ENCODE data around the gene MLPH. TPM values are rescaled to one million over a fixed set of nuclear protein-coding genes. Genes with fewer than 3 reads are reported as not detected.

MLPH gene
- total RNA-seq, 1 donor from 2014 or later: 394 TPM

DNA sequence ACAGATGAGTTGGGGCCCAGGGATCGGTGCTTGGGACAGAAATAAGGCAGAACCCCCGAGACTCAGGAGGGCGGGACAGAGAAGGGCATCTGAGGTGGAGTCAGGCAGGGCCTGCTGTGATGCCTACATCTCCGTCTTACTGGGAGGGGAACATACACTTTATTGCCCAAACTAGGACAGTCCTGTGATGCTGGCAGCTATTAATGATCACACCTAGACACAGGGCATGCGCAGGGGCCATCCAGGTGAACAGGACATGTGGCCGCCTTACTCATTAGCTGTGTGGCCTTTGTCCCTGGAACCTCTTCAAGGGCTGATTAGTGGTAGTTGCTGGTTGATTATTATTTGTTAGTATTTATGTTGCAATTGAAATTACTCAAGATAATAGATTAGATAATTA, 33.2 kb downstream of the MLPH start:
- intact Hi-C loops (cut with DNase I): no loop called here
- Histone ChIP-seq H3K27me3 (ENCODE audit: low read depth) (no peaks in the 10 kb centered on the region), H3K4me1 (no peaks in the 10 kb centered on the region), H3K4me3 (no peak overlapping the region), H3K27ac (no peak overlapping the region), H3K9me3 (no peaks in the 10 kb centered on the region), H3K36me3 (peaks cover 48% of the 10 kb centered on the region)
- no peak for DNase-seq
- ATAC-seq: no peak
- TF ChIP-seq, protein P1, sequence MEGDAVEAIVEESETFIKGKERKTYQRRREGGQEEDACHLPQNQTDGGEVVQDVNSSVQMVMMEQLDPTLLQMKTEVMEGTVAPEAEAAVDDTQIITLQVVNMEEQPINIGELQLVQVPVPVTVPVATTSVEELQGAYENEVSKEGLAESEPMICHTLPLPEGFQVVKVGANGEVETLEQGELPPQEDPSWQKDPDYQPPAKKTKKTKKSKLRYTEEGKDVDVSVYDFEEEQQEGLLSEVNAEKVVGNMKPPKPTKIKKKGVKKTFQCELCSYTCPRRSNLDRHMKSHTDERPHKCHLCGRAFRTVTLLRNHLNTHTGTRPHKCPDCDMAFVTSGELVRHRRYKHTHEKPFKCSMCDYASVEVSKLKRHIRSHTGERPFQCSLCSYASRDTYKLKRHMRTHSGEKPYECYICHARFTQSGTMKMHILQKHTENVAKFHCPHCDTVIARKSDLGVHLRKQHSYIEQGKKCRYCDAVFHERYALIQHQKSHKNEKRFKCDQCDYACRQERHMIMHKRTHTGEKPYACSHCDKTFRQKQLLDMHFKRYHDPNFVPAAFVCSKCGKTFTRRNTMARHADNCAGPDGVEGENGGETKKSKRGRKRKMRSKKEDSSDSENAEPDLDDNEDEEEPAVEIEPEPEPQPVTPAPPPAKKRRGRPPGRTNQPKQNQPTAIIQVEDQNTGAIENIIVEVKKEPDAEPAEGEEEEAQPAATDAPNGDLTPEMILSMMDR (IDR thresholded peaks at IDR 0.05): no peak

DNA sequence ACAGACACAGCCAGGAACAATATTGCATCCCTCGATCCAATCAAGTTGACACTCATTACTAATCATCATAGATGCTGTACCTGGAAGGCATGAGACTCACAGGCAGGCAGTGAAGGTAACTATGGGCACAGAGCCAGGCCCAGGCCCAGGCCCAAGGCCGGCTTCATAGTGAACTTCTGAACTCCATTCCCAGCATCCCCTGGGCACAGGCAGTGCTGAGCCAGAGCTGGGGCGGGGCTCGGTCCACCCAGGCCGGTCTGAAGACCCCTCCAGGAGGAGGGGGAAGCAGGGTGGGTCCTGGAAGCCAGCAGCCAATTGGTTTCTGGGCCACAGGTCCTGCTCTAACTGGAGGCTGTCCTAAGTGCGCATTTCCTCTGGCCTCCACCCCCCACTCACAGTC, 37.6 kb downstream of the MLPH start:
- intact Hi-C loops (cut with DNase I): no loop called here
- Histone ChIP-seq H3K9me3 (no peaks in the 10 kb centered on the region), H3K36me3 (peaks cover 63% of the 10 kb centered on the region), H3K27me3 (ENCODE audit: low read depth) (no peaks in the 10 kb centered on the region), H3K4me3 (no peak overlapping the region), H3K4me1 (no peaks in the 10 kb centered on the region), H3K27ac (no peak overlapping the region)
- TF ChIP-seq, protein P1 (IDR thresholded peaks at IDR 0.05): no peak
- DNase-seq: no peak
- peak in 1 of 2 donors; percentile 7 for ATAC-seq

DNA sequence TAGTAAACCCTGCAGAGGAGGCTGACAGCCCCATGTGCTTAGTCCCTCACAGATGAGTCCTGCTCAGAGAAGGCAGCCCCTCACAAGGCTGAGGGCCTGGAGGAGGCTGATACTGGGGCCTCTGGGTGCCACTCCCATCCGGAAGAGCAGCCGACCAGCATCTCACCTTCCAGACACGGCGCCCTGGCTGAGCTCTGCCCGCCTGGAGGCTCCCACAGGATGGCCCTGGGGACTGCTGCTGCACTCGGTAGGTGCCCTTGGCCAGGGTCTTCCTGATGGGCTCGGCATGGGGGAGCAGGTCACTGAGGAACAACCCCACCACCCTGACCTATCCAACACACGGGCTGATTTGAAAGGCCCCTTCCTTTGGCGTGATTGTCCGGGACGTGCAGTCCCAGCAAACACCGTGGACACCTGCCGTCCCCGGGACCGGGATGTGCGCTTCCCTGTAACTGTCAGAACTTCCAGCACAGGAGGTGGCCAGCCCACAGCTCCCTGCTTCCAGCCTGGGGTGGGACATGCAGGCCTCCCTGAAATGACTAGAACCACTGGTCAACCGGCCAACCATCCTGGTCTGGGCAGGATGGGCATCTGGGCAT, 38.6 kb downstream of the MLPH start:
- intact Hi-C loops (cut with DNase I): no loop called here
- Histone ChIP-seq H3K9me3 (no peaks in the 10 kb centered on the region), H3K4me3 (no peak overlapping the region), H3K27me3 (ENCODE audit: low read depth) (no peaks in the 10 kb centered on the region), H3K27ac (no peak overlapping the region), H3K4me1 (no peaks in the 10 kb centered on the region), H3K36me3 (peaks cover 64% of the 10 kb centered on the region)
- ATAC-seq (peak; percentile 7 to 9), DNase-seq (no peak)
- TF ChIP-seq, protein P1 (IDR thresholded peaks at IDR 0.05): no peak

DNA sequence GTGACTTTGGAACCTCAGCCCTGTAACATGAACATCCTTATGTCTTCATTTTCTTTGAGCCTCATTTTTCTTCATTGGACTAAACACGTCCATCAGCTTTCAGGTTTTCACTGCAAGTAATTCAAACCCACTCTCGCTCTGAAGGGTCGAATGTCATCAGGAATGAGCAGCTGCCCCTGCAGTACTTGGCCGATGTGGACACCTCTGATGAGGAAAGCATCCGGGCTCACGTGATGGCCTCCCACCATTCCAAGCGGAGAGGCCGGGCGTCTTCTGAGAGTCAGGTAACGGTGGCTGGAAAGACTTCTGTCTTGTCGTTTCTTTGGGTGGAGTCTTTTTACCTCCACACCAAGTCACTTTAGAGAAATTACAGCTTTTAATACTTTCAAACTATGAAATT, 40.2 kb downstream of the MLPH start:
- intact Hi-C loops (cut with DNase I): no loop called here
- TF ChIP-seq, protein P1 (IDR thresholded peaks at IDR 0.05): no peak
- DNase-seq (no peak), ATAC-seq (no peak)
- Histone ChIP-seq H3K36me3 (peaks cover 74% of the 10 kb centered on the region), H3K9me3 (no peaks in the 10 kb centered on the region), H3K27me3 (ENCODE audit: low read depth) (no peaks in the 10 kb centered on the region), H3K27ac (no peak overlapping the region), H3K4me3 (no peak overlapping the region), H3K4me1 (no peaks in the 10 kb centered on the region)

DNA sequence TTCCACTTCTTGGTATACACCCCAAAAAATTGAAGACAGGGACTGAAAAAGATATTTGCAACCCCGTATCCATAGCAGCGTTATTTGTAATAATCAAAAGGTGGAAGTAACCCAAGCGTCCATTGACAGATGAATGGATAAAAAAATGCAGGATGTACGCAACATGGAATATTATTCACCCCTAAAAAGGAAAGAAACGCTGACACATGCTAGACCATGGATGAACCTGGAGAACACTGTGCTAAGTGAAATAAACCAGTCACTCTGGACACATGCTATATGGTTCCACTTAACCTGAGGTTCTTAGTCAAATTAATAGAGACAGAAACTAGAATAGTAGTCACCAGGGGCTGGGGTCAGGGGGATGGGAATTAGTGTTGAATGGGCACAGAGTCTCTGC, 40.7 kb downstream of the MLPH start:
- DNase-seq (no peak), ATAC-seq (no peak)
- H3K27ac ChIP-seq: no peak overlapping the region
- H3K36me3 ChIP-seq: peaks cover 78% of the 10 kb centered on the region
- no peak overlapping the region for H3K4me3 ChIP-seq
- intact Hi-C loops (cut with DNase I): no loop called here
- H3K4me1 ChIP-seq: no peaks in the 10 kb centered on the region
- no peaks in the 10 kb centered on the region for H3K27me3 ChIP-seq (ENCODE audit: low read depth)
- TF ChIP-seq, protein P1 (IDR thresholded peaks at IDR 0.05): no peak
- no peaks in the 10 kb centered on the region for H3K9me3 ChIP-seq

Measured in lower lobe of right lung (tissue), 2 donors.